SKM-1 (cell line): ENCODE data around the gene NAA10.

Source experiments
- DNase-seq: peaks from one replicate; lab custom pipeline; 2025; ENCODE audit not compliant: unreplicated experiment; lab: John Stamatoyannopoulos, UW

NAA10 gene

DNA sequence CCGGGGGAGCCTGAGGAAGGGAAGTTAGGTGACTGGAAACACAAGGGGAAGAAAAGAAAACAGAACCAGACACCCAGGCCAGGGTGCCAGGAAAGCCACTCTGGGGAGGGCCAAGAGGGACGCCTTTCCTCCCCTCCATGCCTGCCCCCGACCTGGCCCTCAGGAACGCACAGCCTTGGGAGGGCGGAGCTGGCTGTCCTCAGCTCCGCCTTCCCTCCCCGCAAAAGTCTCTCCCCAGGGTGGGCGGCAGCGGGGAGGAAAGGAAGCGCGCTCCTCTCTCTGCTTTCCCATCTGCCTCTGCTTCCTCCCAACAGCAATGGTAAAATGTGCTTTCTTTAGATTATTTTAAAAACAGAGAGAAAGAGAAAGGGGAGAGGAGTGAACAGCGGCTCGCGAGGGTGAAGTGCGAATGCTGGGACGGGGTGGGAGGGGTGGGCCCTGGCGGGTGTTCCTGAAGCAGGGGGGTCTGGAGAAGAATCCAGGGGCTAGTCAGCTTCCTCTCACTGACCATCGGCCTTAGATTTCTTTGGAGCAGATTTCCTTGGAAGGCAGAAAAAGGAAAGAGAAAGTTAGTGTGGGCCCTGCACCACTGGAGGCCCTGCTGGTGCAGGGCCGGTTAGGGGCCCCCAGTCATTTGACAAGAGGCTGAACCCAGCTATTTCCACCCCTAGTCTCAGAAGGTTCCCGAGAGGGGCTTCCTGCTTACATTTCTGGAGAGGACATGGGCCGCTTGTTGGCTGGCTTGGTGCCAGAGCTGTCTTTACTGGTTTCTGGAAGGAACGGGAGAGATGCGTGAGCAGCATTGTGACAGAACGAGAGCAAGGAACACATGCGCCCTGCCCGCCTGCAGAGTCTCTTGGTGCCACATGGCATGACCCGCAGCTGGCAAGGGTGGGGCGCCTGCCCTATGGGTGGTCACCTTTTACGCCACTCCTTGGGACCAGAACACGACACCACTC lies 14.3 kb upstream of the NAA10 start:
- no peak for DNase-seq

- no peak for DNase-seq
Measured at GRCh38 chrX:153948002-153948466, 13.2 kb upstream of the NAA10 start.

DNA sequence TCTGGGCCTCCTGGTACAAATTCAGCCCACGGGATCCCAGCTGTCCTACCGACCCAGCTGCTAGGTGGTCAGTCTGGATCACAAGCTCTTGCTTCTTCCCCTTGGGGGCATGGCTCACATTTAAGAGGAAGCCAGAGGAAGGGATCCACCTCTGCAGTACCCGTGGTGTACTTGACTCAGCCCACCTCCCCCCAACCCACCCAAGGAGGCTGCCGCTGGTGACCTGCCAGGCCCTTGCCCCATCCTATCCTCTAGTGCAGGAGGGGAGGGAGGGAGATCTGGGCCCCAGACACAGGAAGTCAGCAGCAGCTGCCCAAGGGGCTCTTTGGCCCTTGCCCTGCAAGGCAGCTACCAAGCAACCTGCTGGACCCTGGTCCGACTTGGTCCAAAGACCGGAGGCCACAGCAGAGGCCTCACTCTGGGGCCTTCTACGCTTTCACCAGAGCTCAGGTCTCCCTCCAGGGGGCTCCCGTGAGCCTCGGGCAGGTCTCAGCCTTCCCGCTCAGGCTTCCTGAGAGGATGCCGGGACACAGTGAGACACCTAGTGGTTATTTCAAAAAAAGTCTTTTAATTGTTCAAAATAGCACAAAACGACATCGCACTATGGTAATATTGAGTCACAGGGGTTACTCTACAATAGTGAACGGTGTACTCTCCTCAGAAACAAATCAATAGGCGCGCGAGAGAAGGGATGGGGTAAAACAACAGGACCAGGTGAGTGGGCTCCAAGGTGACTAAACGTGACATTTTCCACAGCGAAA lies 12.4 kb upstream of the NAA10 start:
- DNase-seq = peak; percentile 21

- DNase-seq = no peak
Measured at GRCh38 chrX:153945956-153946943, 11.4 kb upstream of the NAA10 start.

DNA sequence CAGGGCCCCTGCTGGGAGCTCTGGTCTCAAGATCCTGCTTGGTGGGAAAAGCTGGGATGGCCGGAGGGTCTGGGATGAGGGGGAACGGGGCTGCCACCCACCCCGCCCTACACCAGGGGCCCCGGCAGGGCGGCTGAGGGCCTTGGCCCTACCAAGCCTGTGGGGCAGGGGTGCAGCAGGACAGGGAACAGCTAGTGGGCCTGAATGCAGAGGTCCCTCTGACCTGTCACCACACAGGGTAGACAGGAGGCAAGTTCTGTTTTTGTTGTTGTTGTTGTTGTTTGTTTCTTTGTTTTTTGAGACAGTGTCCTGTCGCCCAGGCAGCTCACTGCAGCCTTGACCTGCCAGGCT lies 9.9 kb upstream of the NAA10 start:
- DNase-seq = no peak

GRCh38 chrX:153944140-153944799 lies 9.4 kb upstream of the NAA10 start, which contains the start of gene RENBP:
Gene RENBP (minus strand): TSS chrX:153944643. CDS start chrX:153944610, 33 bp downstream.
- no peak for DNase-seq

DNA sequence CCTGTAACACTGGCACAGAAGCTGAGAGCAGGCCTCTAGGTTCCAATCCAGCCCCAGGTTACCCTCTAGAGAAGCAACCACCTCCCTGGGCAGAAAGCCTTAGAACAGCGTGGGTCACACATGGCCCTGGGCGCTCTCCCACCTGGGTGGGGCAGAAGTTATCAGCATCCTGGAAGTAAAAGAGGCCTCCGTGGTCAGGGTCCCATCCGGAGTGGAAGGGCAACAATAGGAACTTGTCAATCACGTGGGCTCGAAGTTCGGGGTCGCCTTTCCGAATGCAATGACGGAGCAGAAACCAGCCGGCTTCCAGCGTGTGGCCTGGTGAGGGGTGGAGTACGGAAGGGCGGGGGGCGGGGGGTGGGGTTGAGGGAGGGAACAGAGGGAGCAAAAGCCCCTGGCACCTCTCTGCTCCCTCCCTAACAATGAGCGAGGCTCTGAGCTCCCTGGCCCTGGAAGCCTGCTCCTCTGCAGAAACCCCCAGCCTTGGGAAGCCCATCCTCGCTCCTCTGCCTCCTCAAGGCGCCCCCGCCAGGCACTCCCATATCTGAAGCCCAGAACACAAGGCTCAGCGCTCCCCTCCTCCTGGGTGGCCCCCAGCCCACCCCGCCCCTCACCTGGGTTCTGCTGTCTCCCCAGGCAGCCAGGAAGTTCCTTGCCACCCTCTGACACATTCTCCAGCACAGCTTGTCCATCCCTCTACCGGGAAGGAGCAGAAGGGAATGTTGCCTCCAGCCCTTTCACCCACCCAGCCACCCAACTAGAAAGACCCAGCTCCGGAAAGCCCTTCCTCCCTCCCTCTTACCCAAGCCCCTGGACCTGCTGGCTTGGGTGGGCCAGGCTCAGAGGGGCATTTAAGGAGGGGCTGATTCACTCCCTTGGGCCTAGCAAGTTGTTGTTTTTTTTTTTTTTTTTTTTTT lies 6.8 kb upstream of the NAA10 start:
- DNase-seq = no peak

DNA sequence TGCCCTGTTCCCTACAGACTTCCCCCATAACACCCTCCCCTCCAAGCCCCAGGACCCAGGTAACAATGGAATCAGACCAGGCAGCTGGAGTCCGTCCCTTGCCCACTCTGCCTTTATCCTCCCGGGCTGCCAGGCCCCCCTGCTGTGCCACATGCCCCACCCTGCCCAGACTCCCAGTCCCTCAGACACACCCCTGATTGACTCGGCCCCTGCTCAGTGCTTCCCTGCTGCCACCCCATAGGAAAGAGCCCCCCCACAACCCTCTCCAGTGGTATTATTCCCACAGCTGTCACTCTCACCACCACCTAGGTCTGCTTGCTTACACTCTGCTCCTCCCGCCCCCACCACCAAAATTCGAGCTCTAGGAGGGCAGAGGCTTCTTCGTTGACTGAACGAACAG lies 4.7 kb upstream of the NAA10 start:
- DNase-seq = no peak

- DNase-seq = no peak
Measured at GRCh38 chrX:153938226-153938786, 3.5 kb upstream of the NAA10 start.

- DNase-seq = no peak
Measured at GRCh38 chrX:153937056-153937455, 2.2 kb upstream of the NAA10 start.

- no peak for DNase-seq
Measured at GRCh38 chrX:153935326-153935851, 552 bp upstream of the NAA10 start.

- DNase-seq = no peak
Measured at GRCh38 chrX:153934148-153934761, 582 bp downstream of the NAA10 start.

- no peak for DNase-seq
Measured at GRCh38 chrX:153933748-153934147, 1.1 kb downstream of the NAA10 start.

- DNase-seq = no peak
Measured at GRCh38 chrX:153932220-153932915, 2.5 kb downstream of the NAA10 start.

DNA sequence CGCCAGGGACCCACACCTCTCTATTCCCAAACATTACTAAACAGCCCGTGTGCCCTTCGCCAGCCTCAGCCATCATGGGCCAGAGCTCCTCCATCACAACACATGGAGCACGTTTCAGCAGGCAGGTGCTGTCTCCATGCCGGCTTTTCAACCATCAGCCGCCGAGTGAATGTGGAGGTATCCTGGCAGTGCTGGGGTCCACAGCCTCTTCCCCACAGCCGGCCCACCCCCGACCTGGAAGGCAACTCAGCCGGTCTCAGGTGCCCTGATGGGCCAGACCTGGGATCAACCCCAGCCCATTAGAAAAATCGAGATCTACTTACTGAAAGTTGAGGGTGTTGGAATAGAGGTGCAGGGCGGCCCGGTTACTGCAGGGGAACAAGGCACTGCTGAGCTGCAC lies 3.1 kb downstream of the NAA10 start:
- DNase-seq = no peak

- DNase-seq = no peak
Measured at GRCh38 chrX:153931151-153931550, 3.7 kb downstream of the NAA10 start.
